ENCODE results near the gene FCAR. TPM values are rescaled to one million over a fixed set of nuclear protein-coding genes. Genes with fewer than 3 reads are reported as not detected.
"Not testable (repeated sequence)": the region's sequence is repeated elsewhere in the genome, so short reads cannot be mapped to it uniquely, and the experiment has no call there.

Gene FCAR
- total RNA-seq, 1 experiment from 2014 or later: not detected

DNA sequence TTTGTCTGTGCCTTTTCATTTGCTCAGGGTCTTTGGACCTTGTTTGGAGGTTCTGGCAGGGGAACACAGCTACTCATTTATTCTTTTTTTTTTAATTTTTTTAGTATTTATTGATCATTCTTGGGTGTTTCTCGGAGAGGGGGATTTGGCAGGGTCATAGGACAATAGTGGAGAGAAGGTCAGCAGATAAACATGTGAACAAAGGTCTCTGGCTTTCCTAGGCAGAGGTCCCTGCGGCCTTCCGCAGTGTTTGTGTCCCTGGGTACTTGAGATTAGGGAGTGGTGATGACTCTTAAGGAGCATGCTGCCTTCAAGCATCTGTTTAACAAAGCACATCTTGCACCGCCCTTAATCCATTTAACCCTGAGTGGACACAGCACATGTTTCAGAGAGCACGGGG lies 33.9 kb downstream of the FCAR start:
- BruUV-seq (replicated peaks); H3K9me2 ChIP-seq (ENCODE audit: insufficient read depth); POLR2A ChIA-PET; H3K79me2 ChIP-seq (ENCODE audit: insufficient read depth, low read length); intact Hi-C loops (cut with micrococcal nuclease); ATAC-seq; H3K27ac ChIP-seq (ENCODE audit: low read depth, low read length); CTCF ChIA-PET; RAD21 ChIA-PET (ENCODE audit: low non-redundant PET in 1 of 2, low total read pairs in 2 of 2, uncharacterized antibody in 2 of 2, unreplicated experiment in 2 of 2); H3K9me3 ChIP-seq (ENCODE audit: control insufficient read depth in 1 of 2, insufficient read depth in 1 of 2, low read depth in 1 of 2, low read length in 2 of 2); H3K36me3 ChIP-seq (ENCODE audit: control insufficient read depth in 1 of 2, insufficient read depth in 2 of 2, low read length in 2 of 2); H3K4me2 ChIP-seq (ENCODE audit: low read length); DNase-seq (ENCODE audit: low read depth, low spot score); H4K20me1 ChIP-seq (ENCODE audit: insufficient read depth); H3K4me3 ChIP-seq (replicated peaks in 1 of 2; ENCODE audit: low read depth in 1 of 2, low read length in 2 of 2); H3K9ac ChIP-seq (ENCODE audit: low read length); H2AFZ ChIP-seq (ENCODE audit: low read depth, low read length, poor library complexity, severe bottlenecking); H3K4me1 ChIP-seq (ENCODE audit: control insufficient read depth in 1 of 2, insufficient read depth in 2 of 2, low read length in 2 of 2); H3K27me3 ChIP-seq (ENCODE audit: insufficient read depth, low read length): not testable (repeated sequence)

DNA sequence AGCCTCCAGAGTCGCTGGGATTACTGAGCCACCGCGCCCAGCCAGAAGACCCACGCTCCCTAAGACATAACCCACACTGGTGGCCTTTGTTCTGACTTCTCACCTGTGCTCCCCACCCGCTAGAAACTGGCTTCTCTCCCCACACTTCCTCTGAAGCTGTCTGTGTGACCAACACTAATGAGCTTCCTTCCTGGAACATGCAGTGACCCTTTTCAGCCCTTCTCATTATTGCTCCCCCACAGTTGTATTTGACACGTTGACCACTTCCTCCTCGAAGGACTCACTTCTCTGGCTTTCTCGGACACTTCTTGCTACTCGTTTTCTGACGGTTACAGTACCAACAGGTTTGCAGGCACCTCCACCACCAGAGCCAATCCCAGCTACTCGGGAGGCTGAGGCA lies 42.8 kb downstream of the FCAR start:
- no peaks in the 10 kb centered on the region for H3K79me2 ChIP-seq (ENCODE audit: insufficient read depth, low read length)
- RAD21 ChIA-PET (ENCODE audit: low non-redundant PET in 1 of 2, low total read pairs in 2 of 2, uncharacterized antibody in 2 of 2, unreplicated experiment in 2 of 2): no interaction called here
- H3K9ac ChIP-seq (ENCODE audit: low read length): no peak overlapping the region
- no peaks in the 10 kb centered on the region for H3K27me3 ChIP-seq (ENCODE audit: insufficient read depth, low read length)
- no peak overlapping the region for H2AFZ ChIP-seq (ENCODE audit: low read depth, low read length, poor library complexity, severe bottlenecking)
- no peak overlapping the region for H3K27ac ChIP-seq (ENCODE audit: low read depth, low read length)
- H3K9me3 ChIP-seq (ENCODE audit: control insufficient read depth in 1 of 2, insufficient read depth in 1 of 2, low read depth in 1 of 2, low read length in 2 of 2): no peaks in the 10 kb centered on the region
- POLR2A ChIA-PET: no interaction called here
- no peaks in the 10 kb centered on the region for H3K9me2 ChIP-seq (ENCODE audit: insufficient read depth)
- DNase-seq (ENCODE audit: low read depth, low spot score) (no peak), ATAC-seq (no peak)
- H4K20me1 ChIP-seq (ENCODE audit: insufficient read depth): no peaks in the 10 kb centered on the region
- TF ChIP-seq POLR2AphosphoS5 (IDR thresholded peaks at IDR 0.05; ENCODE audit: low read depth, low read length): no peak
- no peak for TF ChIP-seq SIN3A (IDR thresholded peaks at IDR 0.05; ENCODE audit: low read depth)
- no peak for TF ChIP-seq YY1 (IDR thresholded peaks at IDR 0.05; ENCODE audit: extremely low read depth, insufficient replicate concordance, low read depth, low read length)
- TF ChIP-seq, protein P1, sequence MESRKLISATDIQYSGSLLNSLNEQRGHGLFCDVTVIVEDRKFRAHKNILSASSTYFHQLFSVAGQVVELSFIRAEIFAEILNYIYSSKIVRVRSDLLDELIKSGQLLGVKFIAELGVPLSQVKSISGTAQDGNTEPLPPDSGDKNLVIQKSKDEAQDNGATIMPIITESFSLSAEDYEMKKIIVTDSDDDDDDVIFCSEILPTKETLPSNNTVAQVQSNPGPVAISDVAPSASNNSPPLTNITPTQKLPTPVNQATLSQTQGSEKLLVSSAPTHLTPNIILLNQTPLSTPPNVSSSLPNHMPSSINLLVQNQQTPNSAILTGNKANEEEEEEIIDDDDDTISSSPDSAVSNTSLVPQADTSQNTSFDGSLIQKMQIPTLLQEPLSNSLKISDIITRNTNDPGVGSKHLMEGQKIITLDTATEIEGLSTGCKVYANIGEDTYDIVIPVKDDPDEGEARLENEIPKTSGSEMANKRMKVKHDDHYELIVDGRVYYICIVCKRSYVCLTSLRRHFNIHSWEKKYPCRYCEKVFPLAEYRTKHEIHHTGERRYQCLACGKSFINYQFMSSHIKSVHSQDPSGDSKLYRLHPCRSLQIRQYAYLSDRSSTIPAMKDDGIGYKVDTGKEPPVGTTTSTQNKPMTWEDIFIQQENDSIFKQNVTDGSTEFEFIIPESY (IDR thresholded peaks at IDR 0.05; ENCODE audit: extremely low read depth, insufficient replicate concordance, low read length): no peak
- no peak for TF ChIP-seq TCF7L2 (IDR thresholded peaks at IDR 0.05; ENCODE audit: borderline replicate concordance, extremely low read depth, insufficient read depth, insufficient read length)
- TF ChIP-seq FOSL1 (IDR thresholded peaks at IDR 0.05; ENCODE audit: low read depth): no peak
- no peak for TF ChIP-seq JUND (IDR thresholded peaks at IDR 0.05)
- no peak for TF ChIP-seq CEBPB (IDR thresholded peaks at IDR 0.05; ENCODE audit: low read depth)
- TF ChIP-seq, protein P2, sequence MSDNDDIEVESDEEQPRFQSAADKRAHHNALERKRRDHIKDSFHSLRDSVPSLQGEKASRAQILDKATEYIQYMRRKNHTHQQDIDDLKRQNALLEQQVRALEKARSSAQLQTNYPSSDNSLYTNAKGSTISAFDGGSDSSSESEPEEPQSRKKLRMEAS (IDR thresholded peaks at IDR 0.05): no peak
- no peak for TF ChIP-seq ZNF274 (IDR thresholded peaks at IDR 0.05; ENCODE audit: low read depth, low read length)
- TF ChIP-seq ZFX (IDR thresholded peaks at IDR 0.05): no peak
- no peak for TF ChIP-seq SRF (IDR thresholded peaks at IDR 0.05; ENCODE audit: low read depth)
- TF ChIP-seq ELF1 (IDR thresholded peaks at IDR 0.05; ENCODE audit: borderline replicate concordance, low read depth): no peak
- TF ChIP-seq EZH2phosphoT487 (IDR thresholded peaks at IDR 0.05; ENCODE audit: borderline replicate concordance): no peak
- CTCF ChIA-PET: no interaction called here
- H3K4me3 ChIP-seq (replicated peaks in 1 of 2; ENCODE audit: low read depth in 1 of 2, low read length in 2 of 2): no peak overlapping the region
- intact Hi-C loops (cut with micrococcal nuclease): no loop called here
- BruUV-seq (replicated peaks): no TSS peak
- H3K4me2 ChIP-seq (ENCODE audit: low read length): no peak overlapping the region
- H3K4me1 ChIP-seq (ENCODE audit: control insufficient read depth in 1 of 2, insufficient read depth in 2 of 2, low read length in 2 of 2): no peaks in the 10 kb centered on the region
- H3K36me3 ChIP-seq (ENCODE audit: control insufficient read depth in 1 of 2, insufficient read depth in 2 of 2, low read length in 2 of 2): no peaks in the 10 kb centered on the region
